Activated CD8-positive, alpha-beta T cell treated with anti-CD3 and anti-CD28 coated beads for 36 hours (primary cell): Measurements from ENCODE around the gene ATP2A3. TPM values are rescaled to one million over a fixed set of nuclear protein-coding genes. Genes with fewer than 3 reads are reported as not detected.

Experiments used
- ATAC-seq: fragments of 200-7000 bp; cut with Tn5 transposase; one replicate; pipeline ENCODE4 v1.10.0; 2021; ENCODE audit warnings: mild to moderate bottlenecking, moderate library complexity
- CTCF ChIA-PET: fragments of 350-600 bp; sonication (Branson Sonifier 250); formaldehyde crosslinking; loops from one replicate; lab custom pipeline; 2021; ENCODE audit warnings: antibody characterized with exemption; lab: Charles Lee
- POLR2A ChIA-PET: fragments of 350-600 bp; sonication (Branson Sonifier 250); formaldehyde crosslinking; loops from one replicate; lab custom pipeline; 2021; ENCODE audit warnings: antibody characterized with exemption; lab: Charles Lee
- DNase-seq: peaks from one replicate; pipeline ENCODE4 v3.0.0-alpha.2; 2020
- H3K27ac Mint-ChIP-seq: one replicate; pipeline ENCODE4 v1.8.0; 2021; ENCODE audit warnings: mild to moderate bottlenecking, mixed read lengths
- H3K27me3 Mint-ChIP-seq: one replicate; pipeline ENCODE4 v1.8.0; 2021; ENCODE audit warnings: mixed read lengths
- H3K36me3 Mint-ChIP-seq: one replicate; pipeline ENCODE4 v1.8.0; 2021; ENCODE audit warnings: low read depth, mixed read lengths
- H3K4me1 Mint-ChIP-seq: one replicate; pipeline ENCODE4 v1.8.0; 2021; ENCODE audit warnings: low read depth, mixed read lengths
- H3K4me3 Mint-ChIP-seq: one replicate; pipeline ENCODE4 v1.8.0; 2021; ENCODE audit warnings: mild to moderate bottlenecking, moderate library complexity, mixed read lengths
- H3K9me3 Mint-ChIP-seq: one replicate; pipeline ENCODE4 v1.8.0; 2021; ENCODE audit warnings: mixed read lengths
- CTCF ChIP-seq: fragments of 200-600 bp; IDR thresholded peaks from one replicate; pipeline ENCODE4 v1.8.0; 2022; ENCODE audit warnings: antibody characterized with exemption, mild to moderate bottlenecking
- intact Hi-C: fragments of 100-400 bp; cut with micrococcal nuclease; formaldehyde crosslinking; loops from one replicate; pipeline ENCODE4 v1.10.0; 2022
- total RNA-seq, 2 experiments: library from RNA; stranded (reverse); gene quantifications; one replicate each; pipeline ENCODE4 v1.2.3, GENCODE V29; 2021

ATP2A3 gene
- total RNA-seq, 2 experiments from 2014 or later: 113 to 117 TPM

GRCh38 chr17:3875317-3875716 is 88.9 kb downstream of the ATP2A3 start:
- Mint-ChIP-seq H3K27ac (no peak overlapping the region), H3K9me3 (no peaks in the 10 kb centered on the region), H3K4me3 (no peak overlapping the region), H3K27me3 (no peaks in the 10 kb centered on the region), H3K36me3 (peaks cover 16% of the 10 kb centered on the region), H3K4me1 (peaks cover 5% of the 10 kb centered on the region)
- ATAC-seq: no peak
- intact Hi-C loops: no loop called here
- POLR2A ChIA-PET: no interaction called here
- no peak for TF ChIP-seq CTCF
- CTCF ChIA-PET: no interaction called here
- DNase-seq: no peak

Other genes with a start within 250 kb of the ATP2A3 start
- 10 to 100 TPM; 20.7 to 21.3 TPM for gene HASPIN, start 240.5 kb downstream of the ATP2A3 start, total RNA-seq
- 10 to 100 TPM; 31.8 to 32.4 TPM for gene ITGAE, start 163.2 kb downstream of the ATP2A3 start, total RNA-seq
- gene NCBP3, start 118.2 kb downstream of the ATP2A3 start, total RNA-seq: 10 to 100 TPM; 34.7 to 41.1 TPM
- gene CAMKK1, start 71.4 kb downstream of the ATP2A3 start, total RNA-seq: 1 to 10 TPM; 6.7 to 6.9 TPM
- 1 to 10 TPM in 1 of 2 experiments, under 1 TPM in 1; 0.43 to 1.7 TPM for gene P2RX1, start 48.0 kb downstream of the ATP2A3 start, total RNA-seq
- 10 to 100 TPM; 28.1 to 30.6 TPM for gene ZZEF1, start 178.6 kb upstream of the ATP2A3 start, total RNA-seq
- gene CYB5D2, start 178.8 kb upstream of the ATP2A3 start, total RNA-seq: 1 to 10 TPM; 7.1 to 8.1 TPM